ENCODE data around the gene CXCL12.

DNA sequence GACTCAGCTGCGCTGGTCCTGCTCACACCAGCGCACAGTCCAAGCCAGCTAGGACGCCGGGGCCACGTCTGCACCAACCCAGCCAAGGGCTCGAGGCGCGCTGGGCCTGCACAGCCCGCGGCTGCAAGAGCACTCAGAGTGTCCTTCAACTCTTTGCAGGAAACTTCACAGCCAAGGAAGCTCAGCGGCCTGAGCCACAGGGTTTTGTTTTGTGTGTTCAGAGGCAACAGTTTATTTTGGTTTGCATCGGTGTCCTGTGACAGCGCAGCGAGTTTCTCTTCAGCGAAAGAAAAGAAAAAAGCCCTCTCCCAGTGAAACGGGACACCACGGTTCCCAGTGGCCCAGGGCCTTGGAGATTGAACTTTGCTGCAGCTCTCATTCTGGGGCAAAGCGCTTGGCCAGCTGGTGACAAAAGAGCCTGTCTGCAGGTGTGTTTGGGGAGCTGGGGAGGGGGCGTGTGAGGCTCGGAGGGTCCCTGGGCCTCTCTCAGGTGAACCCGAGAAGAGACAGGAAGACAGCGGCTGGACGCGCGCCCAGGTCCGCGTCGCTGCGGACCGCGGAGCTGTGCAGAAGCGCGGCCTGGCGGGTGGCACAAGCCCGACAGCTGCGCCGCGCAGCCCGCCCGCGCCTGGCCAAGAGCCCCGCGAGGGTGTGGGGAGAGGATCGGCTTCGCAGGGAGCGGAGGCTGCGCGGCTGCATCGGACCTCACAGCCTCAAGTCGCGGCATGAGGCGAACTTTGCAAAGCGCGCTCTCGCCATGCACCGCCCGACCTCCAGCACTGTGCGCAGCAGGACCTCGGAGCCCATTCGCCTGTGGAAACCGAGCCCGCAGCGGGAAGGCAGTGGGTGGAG lies 922 bp downstream of the CXCL12 start:
- TF ChIP-seq, protein P1, sequence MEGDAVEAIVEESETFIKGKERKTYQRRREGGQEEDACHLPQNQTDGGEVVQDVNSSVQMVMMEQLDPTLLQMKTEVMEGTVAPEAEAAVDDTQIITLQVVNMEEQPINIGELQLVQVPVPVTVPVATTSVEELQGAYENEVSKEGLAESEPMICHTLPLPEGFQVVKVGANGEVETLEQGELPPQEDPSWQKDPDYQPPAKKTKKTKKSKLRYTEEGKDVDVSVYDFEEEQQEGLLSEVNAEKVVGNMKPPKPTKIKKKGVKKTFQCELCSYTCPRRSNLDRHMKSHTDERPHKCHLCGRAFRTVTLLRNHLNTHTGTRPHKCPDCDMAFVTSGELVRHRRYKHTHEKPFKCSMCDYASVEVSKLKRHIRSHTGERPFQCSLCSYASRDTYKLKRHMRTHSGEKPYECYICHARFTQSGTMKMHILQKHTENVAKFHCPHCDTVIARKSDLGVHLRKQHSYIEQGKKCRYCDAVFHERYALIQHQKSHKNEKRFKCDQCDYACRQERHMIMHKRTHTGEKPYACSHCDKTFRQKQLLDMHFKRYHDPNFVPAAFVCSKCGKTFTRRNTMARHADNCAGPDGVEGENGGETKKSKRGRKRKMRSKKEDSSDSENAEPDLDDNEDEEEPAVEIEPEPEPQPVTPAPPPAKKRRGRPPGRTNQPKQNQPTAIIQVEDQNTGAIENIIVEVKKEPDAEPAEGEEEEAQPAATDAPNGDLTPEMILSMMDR (IDR thresholded peaks at IDR 0.05 in 2 of 3, conservative IDR thresholded peaks at IDR 0.05 in 1 of 3; ENCODE audit: borderline replicate concordance in 1 of 3, insufficient read depth in 1 of 3, low read depth in 2 of 3, low read length in 2 of 3): no peak
- TF ChIP-seq CBX3 (IDR thresholded peaks at IDR 0.05; ENCODE audit: low read depth): no peak
- TF ChIP-seq CEBPB (IDR thresholded peaks at IDR 0.05; ENCODE audit: low read depth): no peak
- TF ChIP-seq RAD21 (IDR thresholded peaks at IDR 0.05; ENCODE audit: low read depth): no peak
- no peak for TF ChIP-seq REST (IDR thresholded peaks at IDR 0.05; ENCODE audit: low read depth)
